T-cell (primary cell): ENCODE results near the gene FTCD. TPM values are rescaled to one million over a fixed set of nuclear protein-coding genes. Genes with fewer than 3 reads are reported as not detected.
"Not testable (repeated sequence)": the region's sequence is repeated elsewhere in the genome, so short reads cannot be mapped to it uniquely, and the experiment has no call there.

Experiments used
- ATAC-seq, 4 experiments: fragments of 200-7000 bp in 3 of 4; fragments of 150-1000 bp in 1 of 4; cut with Tn5 transposase; replicated peaks in 1 of 4; 1 replicate in 3 of 4; 2 replicates in 1 of 4; pipeline ENCODE4 v1.10.0; 2021; ENCODE audit warnings: moderate library complexity in 3 of 4, mild to moderate bottlenecking in 2 of 4, moderate number of reproducible peaks in 1 of 4
- CTCF ChIA-PET, 2 donors: fragments of 300-600 bp; sonication (Branson Sonifier 250); formaldehyde crosslinking; loops; one replicate each; lab custom pipeline; 2022; ENCODE audit warnings: antibody characterized with exemption in 2 of 2; lab: Charles Lee
- POLR2A ChIA-PET, 2 donors: fragments of 300-600 bp; sonication (Branson Sonifier 250); formaldehyde crosslinking; loops; one replicate each; lab custom pipeline; 2022; ENCODE audit warnings: antibody characterized with exemption in 2 of 2; lab: Charles Lee
- DNase-seq, 35 experiments: peaks; one replicate each; pipeline versions ENCODE4 v3.0.0 to v3.0.0-alpha.2; 2013 to 2023
- H3K27ac ChIP-seq: one replicate; pipeline ENCODE4 v1.5.1; 2013; ENCODE audit warnings: low read length
- H3K27me3 ChIP-seq, 2 experiments: replicated peaks in 1 of 2; 1 replicate in 1 of 2; 2 replicates in 1 of 2; pipeline versions ENCODE4 v1.6.1 to v1.7.0; 2013; ENCODE audit warnings: low read length in 1 of 2, mixed read lengths in 1 of 2; ENCODE audit not compliant: control insufficient read depth in 2 of 2, insufficient read depth in 2 of 2; ENCODE audit errors: extremely low read depth in 1 of 2
- H3K36me3 ChIP-seq, 2 donors: 1 replicate in 1 of 2; 2 replicates in 1 of 2; pipeline versions ENCODE4 v1.6.1 to v1.7.0; 2013; ENCODE audit warnings: low read length in 1 of 2; ENCODE audit not compliant: control insufficient read depth in 2 of 2, insufficient read depth in 1 of 2; ENCODE audit errors: extremely low read depth in 1 of 2
- H3K4me1 ChIP-seq, 2 experiments: 1 replicate in 1 of 2; 2 replicates in 1 of 2; pipeline versions ENCODE4 v1.6.1 to v1.7.0; 2013; ENCODE audit warnings: low read length in 2 of 2, mixed read lengths in 1 of 2; ENCODE audit not compliant: insufficient read depth in 2 of 2, control insufficient read depth in 1 of 2; ENCODE audit errors: extremely low read depth in 1 of 2
- H3K4me3 ChIP-seq, 2 donors: 1 replicate in 1 of 2; 2 replicates in 1 of 2; pipeline versions ENCODE4 v1.5.1 to v1.7.0; 2013; ENCODE audit warnings: mild to moderate bottlenecking in 2 of 2, low read length in 1 of 2, moderate library complexity in 1 of 2; ENCODE audit not compliant: control insufficient read depth in 1 of 2; ENCODE audit errors: extremely low read depth in 1 of 2
- H3K9me3 ChIP-seq: 2 replicates; pipeline ENCODE4 v1.7.0; 2013
- H3K27ac Mint-ChIP-seq, 2 donors: one replicate each; pipeline ENCODE4 v1.8.0; 2020 to 2021; ENCODE audit warnings: mild to moderate bottlenecking in 2 of 2, mixed read lengths in 2 of 2
- H3K27me3 Mint-ChIP-seq, 2 donors: one replicate each; pipeline ENCODE4 v1.8.0; 2021 to 2022; ENCODE audit warnings: mixed read lengths in 2 of 2
- H3K36me3 Mint-ChIP-seq: one replicate; pipeline ENCODE4 v1.8.0; 2021; ENCODE audit warnings: mixed read lengths
- H3K4me1 Mint-ChIP-seq, 3 donors: one replicate each; pipeline ENCODE4 v1.8.0; 2020 to 2022; ENCODE audit warnings: mixed read lengths in 3 of 3, mild to moderate bottlenecking in 1 of 3
- H3K4me3 Mint-ChIP-seq, 3 donors: one replicate each; pipeline ENCODE4 v1.8.0; 2020 to 2022; ENCODE audit warnings: mild to moderate bottlenecking in 3 of 3, mixed read lengths in 3 of 3, moderate library complexity in 3 of 3
- H3K9me3 Mint-ChIP-seq, 3 donors: one replicate each; pipeline ENCODE4 v1.8.0; 2020 to 2022; ENCODE audit warnings: mixed read lengths in 3 of 3
- WGBS: methylation state at CpG from one replicate; pipeline ENCODE4 v1.1.5; 2013; ENCODE audit warnings: missing lambda C conversion rate; ENCODE audit not compliant: insufficient coverage; 5-methylcytosine and 5-hydroxymethylcytosine counted together
- total RNA-seq, 35 experiments: library from RNA in 6 of 35; stranded (reverse) in 6 of 35; fragments of 120-200 nt in 1 of 35; gene quantifications; one replicate each; pipeline versions ENCODE4 v1.2.1 to v1.2.4 and lab custom pipeline; 2013 to 2026

Gene FTCD
- total RNA-seq (1 to 10 TPM in 3 of 5 donors, under 1 TPM in 1, not detected in 1; 0.95 to 6.1 (median 2.5) TPM), total RNA-seq (lab: John Stamatoyannopoulos, UW) (0 to 3.5 (median 0.32) reads per million in 29 experiments)
- 0.39 TPM for total RNA-seq (2013)

GRCh38 chr21:46155514-46156377 is at the start of gene FTCD:
TSS of gene FTCD (minus strand) at chr21:46155579. CDS start at chr21:46155523, 56 bp downstream.
- Histone ChIP-seq H3K27ac (no peak within 1 kb of the TSS), H3K4me3 (no peak within 1 kb of the TSS), H3K27me3 (peaks cover 0 to 11% of the 10 kb centered on the region in 2 experiments), H3K9me3 (no peaks in the 10 kb centered on the region), H3K36me3 (peaks cover 0 to 2% of the 10 kb centered on the region in 2 donors), H3K4me1 (peaks cover 0 to 8% of the 10 kb centered on the region in 2 experiments)
- Mint-ChIP-seq H3K27me3 (no peaks in the 10 kb centered on the region), H3K4me3 (no peak within 1 kb of the TSS), H3K9me3 (no peaks in the 10 kb centered on the region), H3K27ac (no peak within 1 kb of the TSS), H3K36me3 (no peaks in the 10 kb centered on the region), H3K4me1 (no peaks in the 10 kb centered on the region)
- ATAC-seq = no peak
- 91% methylated on average over 34 of the region's 34 CpGs for WGBS
- peak in 2 of 35 experiments; percentile 7 to 9 for DNase-seq
- CTCF ChIA-PET = no interaction called here
- POLR2A ChIA-PET = no interaction called here

DNA sequence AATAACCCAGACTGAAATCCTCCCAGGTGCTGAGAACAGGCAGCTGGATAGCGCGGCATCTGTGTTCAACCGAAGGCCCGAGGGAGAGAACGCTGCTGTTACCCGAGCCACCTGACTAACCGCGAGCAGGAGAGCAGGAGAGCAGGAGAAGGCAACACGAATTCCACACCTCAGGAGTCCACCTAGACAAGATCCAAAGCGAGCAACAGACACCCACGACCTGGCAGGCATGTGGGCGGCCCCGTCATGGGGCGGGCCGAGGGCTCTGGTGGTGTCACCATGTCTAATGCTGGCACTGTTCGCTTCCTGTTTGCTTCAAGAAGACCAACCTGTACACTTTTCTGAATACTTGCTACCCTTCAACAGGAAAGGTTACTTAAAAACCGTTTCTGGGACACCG is 49.8 kb upstream of the FTCD start:
- H3K9me3 Mint-ChIP-seq = no peaks in the 10 kb centered on the region
- H3K27me3 Mint-ChIP-seq = no peaks in the 10 kb centered on the region
- Histone ChIP-seq H3K36me3 (peaks cover 24 to 36% of the 10 kb centered on the region in 2 donors), H3K9me3 (no peaks in the 10 kb centered on the region), H3K27ac (no peak overlapping the region), H3K4me1 (no peaks in the 10 kb centered on the region), H3K4me3 (no peak overlapping the region), H3K27me3 (no peaks in the 10 kb centered on the region)
- ATAC-seq = no peak
- DNase-seq = no peak
- H3K4me3 Mint-ChIP-seq = no peak overlapping the region
- H3K27ac Mint-ChIP-seq = no peak overlapping the region
- H3K4me1 Mint-ChIP-seq = peaks cover 0 to 2% (median 0%) of the 10 kb centered on the region in 3 donors
- ChIA-PET POLR2A (no interaction called here), CTCF (no interaction called here)
- 91% methylated on average over 10 of the region's 18 CpGs for WGBS
- H3K36me3 Mint-ChIP-seq = peaks cover 42% of the 10 kb centered on the region

DNA sequence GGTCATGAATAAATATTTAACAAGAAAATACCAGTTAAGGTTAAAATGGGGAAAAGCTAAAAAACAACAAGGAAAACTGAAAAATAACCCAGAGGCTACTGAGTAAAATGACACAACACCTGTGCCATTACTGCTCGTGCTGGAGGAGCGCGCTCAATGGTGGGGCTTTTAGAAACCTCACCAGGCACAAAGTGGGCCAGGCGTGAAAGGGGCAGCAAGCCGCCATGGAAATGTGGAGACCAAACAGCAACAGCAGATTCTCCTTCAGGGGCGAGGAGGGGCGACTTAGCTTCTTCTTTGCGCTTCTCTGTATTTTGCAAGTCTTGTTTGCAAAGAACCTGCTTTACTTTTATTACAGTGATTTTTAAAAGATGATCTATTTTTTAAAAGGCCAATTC is 47.8 kb upstream of the FTCD start:
- Mint-ChIP-seq H3K9me3 (no peaks in the 10 kb centered on the region), H3K4me3 (no peak overlapping the region), H3K4me1 (peaks cover 0 to 2% (median 0%) of the 10 kb centered on the region in 3 donors), H3K27me3 (no peaks in the 10 kb centered on the region), H3K27ac (peak overlapping the region in 1 of 2 donors; percentile 52), H3K36me3 (peaks cover 56% of the 10 kb centered on the region)
- H3K9me3 ChIP-seq = no peaks in the 10 kb centered on the region
- ATAC-seq = no peak
- H3K4me1 ChIP-seq = no peaks in the 10 kb centered on the region
- ChIA-PET POLR2A (no interaction called here), CTCF (no interaction called here)
- no peak for DNase-seq
- H3K27me3 ChIP-seq = no peaks in the 10 kb centered on the region
- WGBS = 95% methylated on average over 5 of the region's 8 CpGs
- H3K36me3 ChIP-seq = peaks cover 26 to 36% of the 10 kb centered on the region in 2 donors
- no peak overlapping the region for H3K27ac ChIP-seq
- H3K4me3 ChIP-seq = no peak overlapping the region

- peaks cover 21 to 35% of the 10 kb centered on the region in 2 donors for H3K36me3 ChIP-seq
- no peaks in the 10 kb centered on the region for H3K9me3 Mint-ChIP-seq
- ATAC-seq (no peak), DNase-seq (peak in 1 of 35 experiments; percentile 8)
- H3K27ac ChIP-seq = no peak overlapping the region
- no peaks in the 10 kb centered on the region for H3K4me1 ChIP-seq
- peak overlapping the region in 1 of 2 donors; percentile 52 for H3K27ac Mint-ChIP-seq
- H3K4me3 Mint-ChIP-seq = no peak overlapping the region
- H3K27me3 Mint-ChIP-seq = no peaks in the 10 kb centered on the region
- WGBS = 92% methylated on average over 5 of the region's 6 CpGs
- H3K36me3 Mint-ChIP-seq = peaks cover 54% of the 10 kb centered on the region
- CTCF ChIA-PET = no interaction called here
- H3K27me3 ChIP-seq = no peaks in the 10 kb centered on the region
- H3K4me1 Mint-ChIP-seq = peaks cover 0 to 2% (median 0%) of the 10 kb centered on the region in 3 donors
- POLR2A ChIA-PET = no interaction called here
- H3K9me3 ChIP-seq = no peaks in the 10 kb centered on the region
- H3K4me3 ChIP-seq = no peak overlapping the region
Measured at GRCh38 chr21:46202592-46203202, 47.3 kb upstream of the FTCD start.

GRCh38 chr21:46200877-46201803 is 45.8 kb upstream of the FTCD start:
- POLR2A ChIA-PET, H3K4me1 Mint-ChIP-seq, DNase-seq, H3K4me1 ChIP-seq, H3K9me3 Mint-ChIP-seq, CTCF ChIA-PET, H3K27ac Mint-ChIP-seq, H3K4me3 Mint-ChIP-seq, H3K27me3 Mint-ChIP-seq, H3K4me3 ChIP-seq, H3K27me3 ChIP-seq, ATAC-seq, H3K9me3 ChIP-seq, H3K27ac ChIP-seq: not testable (repeated sequence)
- H3K36me3 ChIP-seq = peaks cover 14 to 32% of the 10 kb centered on the region in 2 donors
- no CpG with 5 or more reads among the region's 8 CpGs for WGBS
- H3K36me3 Mint-ChIP-seq = peaks cover 60% of the 10 kb centered on the region
